Tibial nerve (tissue), 4 donors: Measurements from ENCODE around the gene FMN1. TPM values are rescaled to one million over a fixed set of nuclear protein-coding genes. Genes with fewer than 3 reads are reported as not detected.

Source experiments
- DNase-seq, 2 donors: peaks; one replicate each; pipeline ENCODE4 v3.0.0-alpha.2; 2019; ENCODE audit warnings: low spot score in 2 of 2
- H3K27ac ChIP-seq, 4 donors: fragments of 200-600 bp; sonication (generic) in 3 of 4; one replicate each; pipeline ENCODE4 v1.5.1; 2017 to 2019; ENCODE audit warnings: mild to moderate bottlenecking in 1 of 4
- H3K27me3 ChIP-seq, 2 donors: fragments of 200-600 bp; sonication (generic) in 1 of 2; one replicate each; pipeline versions ENCODE4 v1.5.1 to v1.6.0; 2017 to 2019
- H3K36me3 ChIP-seq, 3 donors: fragments of 200-600 bp; sonication (generic); one replicate each; pipeline ENCODE4 v1.5.1; 2018 to 2019
- H3K4me1 ChIP-seq, 4 donors: fragments of 200-600 bp; sonication (generic) in 3 of 4; one replicate each; pipeline ENCODE4 v1.5.1; 2017 to 2019
- H3K4me3 ChIP-seq, 4 donors: fragments of 200-600 bp; sonication (generic) in 3 of 4; one replicate each; pipeline ENCODE4 v1.5.1; 2017 to 2019; ENCODE audit warnings: mild to moderate bottlenecking in 1 of 4, moderate library complexity in 1 of 4
- H3K9me3 ChIP-seq, 4 donors: fragments of 200-600 bp; sonication (generic) in 3 of 4; one replicate each; pipeline ENCODE4 v1.5.1; 2017 to 2019
- EP300 ChIP-seq, 2 donors: sonication (generic); formaldehyde crosslinking; IDR thresholded peaks; one replicate each; pipeline ENCODE4 v1.6.1; 2017; ENCODE audit warnings: antibody characterized with exemption in 2 of 2, mild to moderate bottlenecking in 1 of 2
- POLR2A ChIP-seq, 2 donors: fragments of 450-650 bp; IDR thresholded peaks; one replicate each; pipeline ENCODE4 v1.6.1; 2017; ENCODE audit warnings: antibody characterized with exemption in 2 of 2, mild to moderate bottlenecking in 2 of 2, moderate library complexity in 2 of 2
- WGBS, 2 donors: methylation state at CpG; one replicate each; pipeline ENCODE4 v1.1.5; 2018; 5-methylcytosine and 5-hydroxymethylcytosine counted together
- total RNA-seq, 4 donors: library from RNA; depleted of rRNA; stranded (reverse); fragments of >200 nt; gene quantifications; one replicate each; pipeline ENCODE4 v1.1.0, GENCODE V29; 2016
- TF ChIP-seq, protein P1 (sequence below), 5 experiments: fragments of 200-600 bp in 3 of 5; fragments of 450-650 bp in 2 of 5; sonication (generic) in 3 of 5; IDR thresholded peaks; one replicate each; pipeline ENCODE4 v1.5.1; 2016 to 2019; ENCODE audit warnings: antibody characterized with exemption in 5 of 5, mild to moderate bottlenecking in 3 of 5, moderate library complexity in 2 of 5

The FMN1 gene
- total RNA-seq, 4 donors from 2014 or later: 15.1 to 62.1 (median 20.7) TPM

DNA sequence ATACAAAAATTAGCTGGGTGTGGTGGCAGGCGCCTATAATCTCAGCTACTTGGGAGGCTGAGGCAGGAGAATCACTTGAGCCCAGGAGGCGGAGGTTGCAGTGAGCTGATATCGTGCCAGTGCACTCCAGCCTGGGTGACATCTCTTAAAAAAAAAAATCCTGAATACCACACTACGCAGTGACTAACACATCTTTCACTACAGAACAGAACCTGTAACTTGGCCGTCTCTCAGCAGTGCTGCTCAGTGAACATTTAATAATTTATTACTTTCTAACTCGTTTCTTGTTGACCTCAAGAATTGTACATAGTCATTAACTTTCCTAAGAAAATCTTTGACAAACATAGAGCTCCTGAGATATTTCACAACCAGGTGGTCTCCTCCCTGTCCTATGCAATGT is 472.9 kb downstream of the FMN1 start:
- Histone ChIP-seq H3K4me1 (peaks cover 0 to 27% (median 18%) of the 10 kb centered on the region in 4 donors), H3K27me3 (peaks cover 0 to 38% of the 10 kb centered on the region in 2 donors), H3K27ac (no peak overlapping the region), H3K36me3 (no peaks in the 10 kb centered on the region), H3K4me3 (no peak overlapping the region), H3K9me3 (peaks cover 0 to 5% (median 0%) of the 10 kb centered on the region in 4 donors)
- no peak for TF ChIP-seq POLR2A (IDR thresholded peaks at IDR 0.05)
- TF ChIP-seq, protein P1, sequence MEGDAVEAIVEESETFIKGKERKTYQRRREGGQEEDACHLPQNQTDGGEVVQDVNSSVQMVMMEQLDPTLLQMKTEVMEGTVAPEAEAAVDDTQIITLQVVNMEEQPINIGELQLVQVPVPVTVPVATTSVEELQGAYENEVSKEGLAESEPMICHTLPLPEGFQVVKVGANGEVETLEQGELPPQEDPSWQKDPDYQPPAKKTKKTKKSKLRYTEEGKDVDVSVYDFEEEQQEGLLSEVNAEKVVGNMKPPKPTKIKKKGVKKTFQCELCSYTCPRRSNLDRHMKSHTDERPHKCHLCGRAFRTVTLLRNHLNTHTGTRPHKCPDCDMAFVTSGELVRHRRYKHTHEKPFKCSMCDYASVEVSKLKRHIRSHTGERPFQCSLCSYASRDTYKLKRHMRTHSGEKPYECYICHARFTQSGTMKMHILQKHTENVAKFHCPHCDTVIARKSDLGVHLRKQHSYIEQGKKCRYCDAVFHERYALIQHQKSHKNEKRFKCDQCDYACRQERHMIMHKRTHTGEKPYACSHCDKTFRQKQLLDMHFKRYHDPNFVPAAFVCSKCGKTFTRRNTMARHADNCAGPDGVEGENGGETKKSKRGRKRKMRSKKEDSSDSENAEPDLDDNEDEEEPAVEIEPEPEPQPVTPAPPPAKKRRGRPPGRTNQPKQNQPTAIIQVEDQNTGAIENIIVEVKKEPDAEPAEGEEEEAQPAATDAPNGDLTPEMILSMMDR (IDR thresholded peaks at IDR 0.05): no peak
- 84 to 89% methylated on average over 6 of the region's 6 CpGs for WGBS, 2 donors
- no peak for DNase-seq

DNA sequence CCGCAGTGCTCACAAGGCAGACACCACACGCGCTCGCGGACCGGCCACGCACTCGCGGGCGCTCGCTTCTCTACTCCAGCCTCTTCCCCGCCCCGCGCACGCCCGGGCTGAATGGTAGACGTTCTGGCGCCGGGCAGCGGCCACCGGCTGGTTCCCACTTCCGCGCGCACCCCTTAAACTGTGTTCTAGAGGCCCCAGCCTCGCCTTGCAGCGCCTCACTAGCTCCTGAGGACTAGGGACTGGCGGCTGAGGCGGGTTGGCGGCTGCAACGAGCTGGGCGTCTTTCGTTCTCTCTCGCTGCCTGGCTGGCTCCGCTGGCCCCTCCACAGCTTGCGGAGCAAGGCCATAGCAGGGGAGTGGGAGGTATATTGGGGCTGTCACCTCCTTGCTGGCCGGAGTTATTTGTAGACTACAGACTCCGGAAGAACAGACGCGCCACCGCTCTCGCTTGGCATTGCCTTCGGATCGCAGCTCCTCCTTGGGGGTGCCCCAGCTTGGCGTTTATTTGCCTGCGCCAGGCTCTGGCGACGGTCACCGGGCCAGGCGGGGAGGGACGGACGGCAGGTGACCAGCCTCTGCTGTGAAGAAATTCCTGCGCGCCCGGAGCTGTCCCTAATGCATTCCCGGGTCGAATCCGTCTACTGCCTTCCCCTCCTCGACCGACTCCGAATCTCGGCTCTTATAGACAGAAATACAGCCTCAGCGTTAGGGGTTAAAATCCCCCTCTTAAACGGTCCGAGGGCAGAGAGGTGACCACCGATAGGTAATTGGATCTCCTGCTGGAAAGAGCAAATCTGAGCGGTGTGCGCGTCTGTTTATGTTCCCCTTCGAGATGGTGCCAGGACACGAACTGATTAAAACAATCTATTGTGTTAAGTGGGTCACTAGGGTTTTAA is 475.4 kb downstream of the FMN1 start:
- H3K27ac ChIP-seq: no peak overlapping the region
- peaks cover 0 to 27% (median 18%) of the 10 kb centered on the region in 4 donors for H3K4me1 ChIP-seq
- H3K4me3 ChIP-seq: peak overlapping the region; percentile 3 to 36 (median 26)
- H3K36me3 ChIP-seq: no peaks in the 10 kb centered on the region
- WGBS, 2 donors: 4 to 5% methylated on average over 18 to 56 of the region's 70 CpGs
- TF ChIP-seq POLR2A (IDR thresholded peaks at IDR 0.05) (no peak), EP300 (IDR thresholded peaks at IDR 0.05) (no peak)
- TF ChIP-seq, protein P1 (IDR thresholded peaks at IDR 0.05): no peak
- no peak for DNase-seq
- no peaks in the 10 kb centered on the region for H3K9me3 ChIP-seq
- peaks cover 0 to 64% of the 10 kb centered on the region in 2 donors for H3K27me3 ChIP-seq

DNA sequence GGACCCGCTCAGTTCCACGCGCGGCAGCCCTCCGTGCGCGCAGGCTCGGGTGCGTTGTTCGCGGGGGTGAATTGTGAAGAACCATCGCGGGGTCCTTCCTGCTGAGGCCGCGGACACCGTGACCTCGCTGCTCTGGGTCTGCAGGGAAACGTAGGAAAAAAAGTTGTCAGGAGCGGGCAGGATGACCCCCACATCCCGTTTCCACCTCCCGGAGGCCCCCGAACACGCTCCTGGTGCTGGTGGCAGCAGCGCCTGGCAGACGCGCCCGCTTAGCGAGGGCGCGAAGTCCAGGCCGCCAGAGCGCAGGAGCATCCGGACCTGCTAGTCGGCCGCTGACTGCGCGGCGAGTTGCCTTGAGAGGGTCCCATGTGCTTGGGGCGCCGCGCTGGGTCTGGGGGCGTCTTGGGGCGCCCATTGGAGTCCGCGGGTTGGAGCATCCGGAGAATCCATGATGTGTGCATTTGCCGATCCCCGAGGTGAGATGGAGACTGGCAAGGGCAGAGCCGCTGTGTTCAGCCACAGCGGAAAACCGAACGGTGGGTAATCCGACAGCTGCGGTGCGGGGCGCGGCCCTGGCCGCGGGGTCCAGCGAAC is 476.2 kb downstream of the FMN1 start:
- no peak overlapping the region for H3K27ac ChIP-seq
- no peaks in the 10 kb centered on the region for H3K36me3 ChIP-seq
- WGBS, 2 donors: 2% methylated on average over 20 to 30 of the region's 60 CpGs
- DNase-seq: no peak
- H3K27me3 ChIP-seq: peaks cover 0 to 71% of the 10 kb centered on the region in 2 donors
- peak overlapping the region; percentile 3 to 36 (median 26) for H3K4me3 ChIP-seq
- TF ChIP-seq EP300 (IDR thresholded peaks at IDR 0.05) (no peak), POLR2A (IDR thresholded peaks at IDR 0.05) (no peak)
- TF ChIP-seq, protein P1 (IDR thresholded peaks at IDR 0.05): no peak
- H3K9me3 ChIP-seq: no peaks in the 10 kb centered on the region
- peaks cover 0 to 27% (median 18%) of the 10 kb centered on the region in 4 donors for H3K4me1 ChIP-seq

DNA sequence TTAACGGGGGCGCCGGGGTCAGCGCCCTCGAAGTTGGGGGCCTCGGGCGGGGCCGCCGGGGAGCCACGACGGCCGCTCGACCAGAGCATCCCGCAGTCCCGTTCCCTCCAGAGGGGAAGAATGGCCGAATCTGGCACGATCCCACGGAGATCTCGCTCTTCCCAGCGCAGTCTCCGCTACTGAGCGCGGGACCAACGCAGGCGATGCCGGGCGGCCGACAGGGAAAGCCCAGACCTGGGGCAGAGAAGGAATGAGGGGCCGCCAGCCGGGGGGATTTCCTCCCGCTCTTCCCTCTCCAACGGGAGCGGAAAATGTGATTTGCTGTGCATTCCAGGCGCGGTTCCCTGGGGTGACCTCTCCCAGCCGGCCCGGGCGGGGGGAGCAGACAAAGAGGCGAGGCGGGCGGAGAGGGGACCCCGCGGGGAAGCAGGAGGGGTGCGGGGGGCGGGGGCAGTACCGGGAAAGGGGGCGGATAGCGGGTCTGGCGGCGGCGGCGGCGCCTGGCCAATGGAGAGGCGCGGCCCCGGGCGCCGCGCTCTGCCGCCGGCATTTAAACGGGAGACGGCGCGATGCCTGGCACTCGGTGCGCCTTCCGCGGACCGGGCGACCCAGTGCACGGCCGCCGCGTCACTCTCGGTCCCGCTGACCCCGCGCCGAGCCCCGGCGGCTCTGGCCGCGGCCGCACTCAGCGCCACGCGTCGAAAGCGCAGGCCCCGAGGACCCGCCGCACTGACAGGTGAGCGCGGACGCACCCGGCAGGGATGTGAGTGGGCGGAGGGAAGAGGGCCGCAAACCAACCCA is 476.9 kb downstream of the FMN1 start, which contains the start of gene GREM1:
TSS of gene GREM1 (plus strand) at position 579 of the 801 bp plus-strand sequence. CDS start 12,687 bp downstream, outside the sequence.
- Histone ChIP-seq H3K36me3 (no peaks in the 10 kb centered on the region), H3K27me3 (peaks cover 0 to 73% of the 10 kb centered on the region in 2 donors), H3K4me1 (peaks cover 0 to 27% (median 18%) of the 10 kb centered on the region in 4 donors), H3K27ac (peak within 1 kb of the TSS in 1 of 4 donors; percentile 21), H3K9me3 (no peaks in the 10 kb centered on the region), H3K4me3 (peak within 1 kb of the TSS; percentile 3 to 36 (median 26))
- TF ChIP-seq POLR2A (IDR thresholded peaks at IDR 0.05) (no peak), EP300 (IDR thresholded peaks at IDR 0.05) (no peak)
- TF ChIP-seq, protein P1 (IDR thresholded peaks at IDR 0.05): no peak
- 2 to 5% methylated on average over 22 to 88 of the region's 99 CpGs for WGBS, 2 donors
- no peak for DNase-seq
